Measurements from ENCODE around the gene HS3ST5. TPM values are rescaled to one million over a fixed set of nuclear protein-coding genes. Genes with fewer than 3 reads are reported as not detected.

Gene HS3ST5
- total RNA-seq, 1 donor from 2014 or later = 0.26 TPM

DNA sequence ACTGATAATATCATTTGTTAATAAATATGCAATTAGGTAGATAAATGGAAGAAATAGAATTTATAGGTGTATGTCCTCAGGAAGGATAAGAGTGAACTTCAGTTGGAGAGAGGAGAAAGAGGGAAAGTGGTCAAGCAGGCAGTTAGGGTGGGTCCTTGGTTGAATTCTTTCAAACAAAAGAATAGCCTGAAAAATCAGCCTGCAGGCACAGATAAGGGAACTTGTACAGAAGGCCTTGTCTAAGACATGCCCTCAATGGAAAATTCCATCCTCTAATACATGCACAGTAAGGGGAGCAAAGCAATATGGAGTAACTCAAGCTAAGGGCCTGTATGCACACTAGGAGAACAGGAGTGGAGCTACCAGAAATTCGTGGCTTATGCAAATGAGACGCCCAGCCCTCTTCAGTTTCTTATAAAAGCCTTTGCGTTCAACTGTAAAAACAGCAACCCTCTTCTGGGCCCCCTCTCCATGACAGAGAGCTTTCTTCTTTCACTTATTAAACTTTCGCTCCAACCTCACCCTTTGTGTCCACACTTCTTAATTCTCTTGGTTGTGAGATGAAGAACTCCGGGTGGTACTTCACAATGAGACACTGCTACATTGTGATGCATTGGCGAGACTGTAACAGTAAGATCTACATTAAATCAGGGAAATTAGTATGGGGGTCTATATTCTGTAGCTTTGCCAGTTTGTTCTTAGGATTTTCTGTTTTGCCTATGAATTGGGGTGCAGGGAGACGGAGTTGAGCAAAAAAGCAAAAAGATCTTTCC lies 147.0 kb downstream of the HS3ST5 start:
- no peak for DNase-seq (ENCODE audit: low spot score)

DNA sequence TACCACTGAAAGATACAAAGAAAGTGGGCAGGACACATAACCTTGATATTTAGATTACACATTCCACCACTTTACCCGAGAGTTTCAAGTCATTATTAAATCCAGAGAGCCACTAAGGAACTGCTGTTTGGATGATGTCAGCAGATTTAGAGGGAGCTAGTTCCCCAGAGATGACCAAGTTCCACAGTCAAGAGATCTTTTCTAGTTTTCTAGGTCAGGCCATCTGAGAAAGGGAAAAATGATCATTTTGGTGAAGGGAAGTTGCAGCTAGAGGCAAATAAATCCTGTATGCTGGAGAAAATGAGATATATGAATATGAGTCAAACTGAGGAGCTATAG lies 147.8 kb downstream of the HS3ST5 start:
- no peak for DNase-seq (ENCODE audit: low spot score)

DNA sequence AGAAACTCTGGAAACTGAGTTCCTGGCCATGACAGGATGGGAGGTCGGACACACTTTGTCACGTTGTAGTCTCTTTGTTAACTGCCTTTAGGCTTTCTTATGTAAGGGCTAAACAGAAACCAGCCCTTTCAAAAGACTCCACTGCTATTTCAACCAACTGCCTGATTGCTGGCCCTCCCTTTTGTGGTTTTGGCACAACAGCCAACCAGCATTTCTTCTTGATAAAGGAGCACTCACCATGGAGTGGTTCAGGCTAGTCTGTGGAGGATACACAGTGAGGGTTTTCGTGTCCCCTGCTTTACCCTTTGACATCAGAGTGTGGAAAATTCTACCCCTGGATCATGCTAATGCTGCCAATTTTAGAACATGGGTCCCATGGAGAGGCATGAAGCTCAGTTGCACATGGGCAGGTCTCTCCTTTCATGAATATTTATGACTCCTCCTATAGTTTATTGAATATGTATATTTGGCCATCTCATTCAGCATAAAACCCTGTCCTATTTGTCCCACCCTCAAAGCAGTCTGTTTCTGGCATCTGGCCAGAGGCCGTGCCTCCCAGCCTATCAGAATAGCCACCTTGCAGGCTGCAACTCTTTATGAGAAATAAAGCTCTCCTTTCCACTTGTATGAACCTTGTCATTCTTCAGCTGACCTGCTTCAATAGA lies 148.3 kb downstream of the HS3ST5 start:
- no peak for DNase-seq (ENCODE audit: low spot score)

DNA sequence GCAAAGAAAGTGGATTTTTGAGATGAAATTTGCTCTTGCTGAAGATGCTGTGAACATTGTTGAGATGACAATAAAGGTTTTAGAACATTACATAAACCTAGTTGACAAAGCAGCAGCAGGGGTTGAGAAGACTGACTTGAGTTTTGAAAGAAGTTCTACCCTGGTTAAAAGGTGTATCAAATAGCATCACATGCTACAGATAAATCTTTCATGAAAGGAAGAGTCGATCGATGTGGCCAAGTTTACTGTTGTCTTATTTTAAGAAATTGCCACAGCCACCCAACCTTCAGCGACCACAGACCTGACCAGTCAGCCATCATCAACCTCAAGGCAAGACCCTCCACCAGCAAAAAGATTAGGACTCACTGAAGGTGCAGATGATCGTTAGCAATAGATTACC lies 155.3 kb downstream of the HS3ST5 start:
- no peak for DNase-seq (ENCODE audit: low spot score)

DNA sequence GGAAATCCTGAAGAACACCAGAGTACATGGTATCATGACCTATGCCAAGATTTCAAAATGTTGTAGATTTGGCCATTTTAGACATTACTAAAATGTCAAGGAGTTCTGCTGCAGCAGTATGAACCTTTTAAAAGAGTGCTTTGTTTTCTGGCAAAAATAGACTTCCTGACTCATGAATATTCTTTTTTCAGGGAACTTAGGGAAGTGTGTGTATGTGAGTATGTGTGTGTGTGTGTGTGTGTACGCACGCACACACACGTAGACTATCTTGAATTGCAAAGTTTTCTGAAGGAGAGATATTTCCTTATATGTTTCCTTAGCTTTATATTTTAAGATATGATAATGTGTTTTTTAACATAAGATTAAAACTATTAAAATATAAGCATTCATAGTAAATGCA lies 161.2 kb downstream of the HS3ST5 start:
- no peak for DNase-seq (ENCODE audit: low spot score)

DNA sequence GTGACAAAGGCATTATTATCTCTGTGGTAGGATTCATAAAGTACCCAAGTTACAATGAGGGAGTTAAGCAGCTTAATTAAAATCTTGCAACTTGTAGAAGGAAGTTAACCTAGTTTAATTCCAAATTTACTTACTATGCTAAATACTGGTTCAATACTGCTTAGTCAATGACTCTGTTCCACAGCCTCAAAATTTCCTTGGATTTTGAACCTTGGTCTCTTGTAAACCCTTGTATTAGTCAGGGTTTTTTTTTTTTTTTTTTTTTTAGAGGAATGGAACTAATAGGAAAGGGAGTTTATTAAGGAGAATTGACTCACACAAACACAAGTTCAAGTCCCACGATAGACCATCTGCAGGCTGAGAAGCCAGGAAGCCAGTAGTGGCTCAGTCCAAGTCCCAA lies 163.4 kb downstream of the HS3ST5 start:
- no peak for DNase-seq (ENCODE audit: low spot score)

DNA sequence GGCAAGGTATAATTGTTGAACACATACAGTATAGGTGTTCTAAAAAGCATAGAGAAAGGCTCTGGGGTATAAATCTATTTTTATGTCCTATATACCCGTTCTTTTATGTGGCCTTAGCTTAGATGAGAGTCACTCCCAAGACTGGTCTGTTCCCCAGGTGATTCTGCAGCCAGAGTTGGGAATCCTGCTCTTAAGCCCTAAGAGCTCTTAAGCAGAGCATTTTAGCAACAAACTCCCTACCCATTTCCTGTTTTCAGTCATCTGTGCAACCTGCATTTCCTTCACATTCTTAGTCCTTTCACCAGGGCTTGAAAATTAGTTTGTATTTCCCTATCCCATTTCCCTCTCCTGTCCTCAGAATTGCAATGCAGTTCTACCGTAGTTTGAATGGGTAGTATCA lies 166.1 kb downstream of the HS3ST5 start:
- DNase-seq (ENCODE audit: low spot score) = no peak

DNA sequence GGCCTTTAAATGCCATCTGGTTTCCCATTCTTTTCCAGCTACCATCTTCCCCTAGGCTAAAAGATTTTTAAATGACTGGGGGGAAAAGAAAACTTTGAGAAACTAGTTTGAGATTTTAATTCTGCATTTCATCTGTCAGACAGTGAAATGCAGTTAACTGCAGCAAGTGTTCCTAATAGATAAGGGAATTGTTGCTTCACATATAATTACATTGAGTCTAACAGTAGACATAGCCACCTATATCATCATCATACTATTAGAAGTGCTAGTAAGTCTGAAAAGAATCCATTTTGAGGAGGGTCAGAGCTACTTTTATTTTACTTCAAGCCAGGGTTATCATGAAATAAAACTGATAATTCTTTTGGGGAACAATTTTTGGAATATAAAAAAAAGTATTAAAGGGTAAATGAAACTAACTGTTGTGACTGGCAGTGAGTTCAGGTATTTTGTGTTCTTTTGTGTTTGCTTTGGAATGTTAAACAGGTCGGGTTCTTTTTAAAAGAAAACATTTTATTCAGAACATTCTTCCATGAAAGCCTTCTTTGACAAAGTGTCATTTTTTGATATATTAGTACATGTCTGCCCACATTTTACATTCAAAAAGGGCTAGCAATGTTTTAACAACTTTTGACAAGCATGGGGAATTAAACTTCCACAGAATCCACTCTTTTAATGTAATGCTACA lies 170.1 kb downstream of the HS3ST5 start:
- DNase-seq (ENCODE audit: low spot score) = no peak

DNA sequence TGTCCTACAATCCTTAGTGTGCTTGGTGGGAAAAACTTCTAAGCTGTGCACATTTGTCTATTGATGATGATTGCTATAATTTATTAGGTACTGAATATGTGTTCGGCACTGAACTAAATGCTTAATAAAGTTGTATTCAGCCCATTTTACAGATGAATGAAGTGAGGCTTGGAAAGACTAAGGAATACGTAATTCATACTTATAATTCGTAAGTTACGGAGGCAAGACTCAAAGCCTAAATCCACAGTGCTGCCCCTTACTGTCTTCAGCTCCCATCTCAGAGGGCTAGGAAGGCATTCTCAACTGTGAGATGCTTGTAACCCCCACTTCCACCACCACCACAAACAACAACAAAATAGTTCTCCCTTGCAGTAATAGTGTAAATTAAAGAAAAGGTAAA lies 171.3 kb downstream of the HS3ST5 start:
- no peak for DNase-seq (ENCODE audit: low spot score)

DNA sequence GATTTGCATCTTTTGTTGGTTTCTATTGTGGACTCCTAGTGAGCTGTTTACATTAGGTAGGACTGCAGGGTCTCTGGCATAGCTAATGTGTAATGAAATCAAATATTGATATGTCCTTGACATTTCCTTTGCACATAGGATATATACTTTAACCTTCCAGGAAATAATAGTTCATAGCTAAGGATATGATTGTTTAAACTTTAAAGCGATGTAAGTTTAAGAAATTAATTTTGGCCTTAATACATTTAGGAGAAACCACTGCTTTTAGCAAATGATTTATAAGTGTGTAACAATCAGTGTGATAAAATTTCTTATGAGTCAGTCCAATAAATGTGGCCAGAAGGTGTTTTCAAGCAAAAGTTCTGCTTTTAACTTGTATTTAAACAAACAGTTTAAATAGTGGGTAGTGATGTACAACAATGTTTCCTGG lies 171.8 kb downstream of the HS3ST5 start:
- DNase-seq (ENCODE audit: low spot score) = no peak

DNA sequence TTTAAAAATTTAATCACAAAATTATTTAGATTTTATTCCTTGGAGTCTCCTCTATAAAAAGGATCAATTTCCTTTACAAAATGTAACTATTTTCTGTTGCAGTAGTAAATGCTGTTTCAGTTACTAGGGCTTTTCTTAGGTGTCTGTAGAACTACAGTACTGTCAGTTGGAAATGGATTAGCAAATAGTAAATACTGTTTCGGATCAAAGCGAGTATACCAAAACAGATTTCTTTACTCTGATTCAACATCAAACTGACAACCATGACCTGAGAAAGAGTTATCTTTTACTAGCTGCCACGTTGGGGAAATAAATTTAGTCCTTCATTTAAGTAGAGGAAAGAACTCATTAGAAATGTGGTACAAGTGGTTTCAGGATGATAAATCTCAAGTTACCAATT lies 172.5 kb downstream of the HS3ST5 start:
- no peak for DNase-seq (ENCODE audit: low spot score)

DNA sequence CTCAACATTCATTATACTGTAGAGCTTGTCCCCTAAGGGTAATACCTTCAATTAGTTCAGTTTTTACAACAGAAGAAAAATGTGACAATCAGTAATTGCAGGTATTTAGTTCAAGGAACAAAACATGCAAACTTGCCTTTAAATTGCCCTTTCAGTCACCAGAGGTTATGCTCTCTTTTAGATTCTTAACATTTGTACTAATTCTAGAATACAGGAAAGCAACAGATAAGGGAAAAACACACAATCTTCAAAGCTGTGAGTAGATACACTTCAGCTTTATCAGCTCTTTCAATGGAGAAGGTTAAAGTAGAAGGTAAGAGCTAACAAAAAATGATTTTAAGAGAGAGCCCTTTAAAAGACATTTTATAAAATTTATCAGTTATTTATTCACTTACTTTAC lies 173.1 kb downstream of the HS3ST5 start:
- DNase-seq (ENCODE audit: low spot score) = no peak

DNA sequence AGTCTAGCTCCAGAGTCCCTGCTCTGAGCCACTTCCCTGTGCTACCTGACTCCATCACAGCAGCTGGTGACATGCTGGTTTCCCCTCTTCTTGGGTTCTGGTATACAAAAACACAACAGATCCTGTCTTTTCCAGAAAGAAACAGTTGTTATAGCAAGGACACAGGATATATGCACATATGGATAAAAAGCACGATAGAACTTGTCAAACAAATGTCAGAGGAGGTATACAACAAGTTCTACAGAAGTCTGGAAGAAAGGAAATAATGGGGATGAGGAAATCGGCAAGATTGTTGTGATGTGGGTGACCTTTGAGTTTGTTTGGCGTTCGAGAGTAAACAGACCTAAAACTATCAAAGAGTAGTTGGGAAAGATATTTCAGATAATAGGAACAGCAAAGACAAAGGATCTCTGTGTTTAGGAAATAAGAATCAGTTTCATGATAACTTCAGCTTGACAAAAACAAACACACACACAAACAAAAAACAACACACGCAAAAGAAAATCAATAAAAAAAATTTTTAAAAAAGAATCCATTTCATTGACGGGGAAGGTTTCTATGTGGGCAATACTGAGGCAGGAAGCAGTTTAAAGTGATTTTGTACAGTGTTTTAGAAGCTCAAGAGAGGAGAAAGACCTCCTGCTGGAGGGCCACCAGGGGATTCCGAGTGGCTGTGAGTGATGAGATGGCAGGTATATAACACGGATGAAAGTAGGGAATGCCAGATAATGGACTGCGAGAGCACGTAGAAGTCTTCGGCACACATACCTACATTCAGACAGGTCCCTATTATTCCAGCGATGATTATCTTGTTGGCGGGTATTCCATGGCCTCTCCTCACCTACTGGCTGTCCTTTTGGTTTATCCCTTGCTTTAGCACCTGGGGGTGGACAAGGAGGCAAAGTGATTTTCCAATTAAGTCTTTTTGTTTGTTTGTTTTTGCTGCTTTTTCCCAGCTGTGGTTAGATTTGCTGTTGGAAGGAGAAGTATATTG lies 174.9 kb downstream of the HS3ST5 start:
- DNase-seq (ENCODE audit: low spot score) = no peak

DNA sequence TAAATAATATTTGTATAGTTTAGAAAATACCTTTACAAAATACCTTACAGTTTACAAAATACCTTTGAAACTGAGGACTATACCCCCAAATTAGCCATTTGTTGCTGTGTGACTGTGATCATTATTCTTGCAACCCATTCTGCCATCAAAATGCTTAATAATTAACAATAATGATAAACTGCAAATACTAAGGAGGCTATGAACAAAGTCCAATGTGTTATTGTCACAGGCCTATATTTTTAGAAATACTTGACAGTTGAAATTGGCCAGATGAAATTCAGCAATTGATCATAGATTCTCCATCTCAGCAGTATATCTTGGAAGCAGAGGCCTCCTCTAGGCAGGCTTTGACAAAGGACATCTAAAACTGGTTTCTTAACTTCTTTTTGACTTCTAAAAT lies 178.6 kb downstream of the HS3ST5 start:
- no peak for DNase-seq (ENCODE audit: low spot score)

DNA sequence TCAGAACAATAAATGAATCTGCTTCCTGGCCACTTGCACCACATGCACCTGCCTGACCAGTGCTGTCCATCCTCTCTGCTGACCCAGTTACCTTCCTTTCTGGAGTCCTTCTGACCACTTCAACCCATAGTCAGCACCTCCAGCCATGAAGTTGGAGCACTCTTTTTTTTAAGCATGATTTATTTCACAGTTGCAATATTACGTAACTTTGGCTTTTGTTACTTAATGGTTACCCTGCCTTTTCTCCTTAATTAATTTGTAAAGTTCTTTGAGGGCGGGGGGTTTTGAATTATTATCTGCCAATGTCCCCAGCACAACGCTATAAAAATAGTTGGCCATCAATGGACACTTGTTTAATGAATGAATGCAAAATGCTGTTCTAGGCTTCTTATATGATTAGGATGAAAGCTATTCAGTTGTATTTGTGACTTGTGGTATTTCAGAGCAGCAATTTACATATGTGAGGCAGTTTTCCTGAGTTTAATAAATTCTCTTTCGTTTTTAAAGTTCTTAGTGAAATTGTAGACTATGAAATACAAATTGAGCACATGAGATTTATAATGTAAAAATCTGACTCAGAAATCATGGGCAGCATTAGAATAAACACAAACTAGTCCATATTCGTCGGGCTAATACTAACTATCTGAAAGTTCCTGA lies 180.0 kb downstream of the HS3ST5 start:
- no peak for DNase-seq (ENCODE audit: low spot score)

DNA sequence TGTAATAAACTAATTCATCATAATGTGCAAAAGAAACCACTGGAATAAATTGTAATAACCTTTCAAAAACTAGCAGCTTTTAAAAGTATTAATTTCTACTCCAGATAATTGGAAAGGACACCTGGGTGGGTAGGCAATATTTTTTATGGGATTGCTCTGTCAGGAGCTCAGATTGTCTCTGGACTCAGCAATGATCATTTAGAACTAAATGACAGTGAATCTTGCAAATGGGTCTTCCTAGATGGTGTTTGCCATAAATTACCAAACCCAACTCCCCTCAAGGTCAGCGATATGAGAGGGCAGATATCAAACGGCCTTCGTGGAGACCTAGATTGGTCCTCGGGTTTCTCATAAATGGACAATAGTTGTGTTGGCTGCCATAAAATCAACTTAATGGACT lies 181.9 kb downstream of the HS3ST5 start:
- DNase-seq (ENCODE audit: low spot score) = no peak

DNA sequence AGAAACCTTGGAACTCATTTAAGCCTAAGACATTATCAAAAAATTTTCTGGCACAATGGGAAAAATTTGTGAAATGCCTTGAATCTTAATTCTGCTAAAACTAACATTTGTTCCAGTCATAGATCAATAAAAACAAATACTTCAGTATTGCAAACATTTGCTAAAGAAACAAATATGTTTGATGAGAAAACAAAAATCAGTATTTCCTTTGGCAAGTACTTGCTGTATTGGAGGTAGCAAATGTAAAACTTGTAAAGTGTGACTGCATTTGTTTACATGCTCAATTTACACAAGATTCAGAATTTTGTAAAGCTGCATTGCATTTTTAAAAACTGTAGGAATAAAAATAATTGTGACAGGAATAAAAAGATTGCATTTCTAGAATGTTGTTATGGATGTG lies 183.1 kb downstream of the HS3ST5 start:
- DNase-seq (ENCODE audit: low spot score) = no peak

DNA sequence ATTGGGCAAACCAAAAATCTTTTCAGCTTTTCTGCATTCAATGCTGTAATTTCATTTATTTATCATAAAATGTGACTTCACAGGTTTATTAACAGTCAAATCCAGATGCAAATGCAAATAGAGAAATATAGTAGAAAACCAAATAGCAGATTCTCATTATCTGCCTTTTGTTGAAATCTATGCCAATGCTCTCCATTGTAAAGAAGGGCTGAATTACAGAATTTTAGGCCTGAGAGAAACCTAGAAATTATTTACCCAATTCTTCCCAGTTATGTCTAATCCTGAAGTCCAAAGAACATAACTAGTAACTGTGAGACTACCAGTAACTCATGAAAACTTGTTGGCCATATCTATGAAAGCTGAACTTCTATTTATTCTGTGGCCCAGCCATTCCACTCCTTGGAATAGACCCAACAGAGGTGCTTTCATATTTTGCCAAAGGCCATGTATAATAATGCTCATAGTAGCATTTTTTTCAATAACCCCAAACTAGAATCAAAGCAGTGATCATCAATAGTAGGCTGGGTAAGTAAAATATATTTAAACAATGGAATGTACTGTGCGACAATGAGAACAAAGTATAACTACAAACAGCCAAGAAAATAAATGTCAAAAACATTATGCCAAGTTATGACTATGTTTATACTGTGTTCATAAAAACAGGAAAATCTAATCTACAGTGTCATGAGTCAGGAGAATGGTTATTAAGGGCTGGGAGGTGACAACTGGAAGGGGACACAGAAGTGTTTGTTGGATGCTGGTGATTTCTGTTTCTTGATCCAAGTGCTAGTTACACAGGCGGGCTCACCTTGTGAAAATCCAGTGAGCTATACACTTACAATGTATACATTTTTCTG lies 183.8 kb downstream of the HS3ST5 start:
- DNase-seq (ENCODE audit: low spot score) = no peak

DNA sequence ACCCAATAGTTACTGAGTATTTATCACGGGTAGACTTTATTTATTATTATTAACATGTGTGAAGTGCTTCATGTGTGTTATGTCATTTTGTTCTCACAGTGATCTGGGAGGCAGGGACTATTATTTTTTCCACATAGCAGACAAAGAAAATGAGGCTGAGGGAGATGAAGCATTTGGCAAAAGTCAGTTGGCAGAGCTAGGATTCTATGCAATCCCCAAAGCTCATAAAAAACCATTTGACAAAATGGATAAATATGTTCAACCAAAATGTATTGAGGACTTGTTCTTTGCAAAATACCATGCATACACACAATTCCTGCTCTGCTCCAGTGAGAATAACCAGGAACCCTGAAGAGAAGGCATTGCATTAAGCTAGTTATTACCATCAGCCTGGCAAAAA lies 184.4 kb downstream of the HS3ST5 start:
- no peak for DNase-seq (ENCODE audit: low spot score)

DNA sequence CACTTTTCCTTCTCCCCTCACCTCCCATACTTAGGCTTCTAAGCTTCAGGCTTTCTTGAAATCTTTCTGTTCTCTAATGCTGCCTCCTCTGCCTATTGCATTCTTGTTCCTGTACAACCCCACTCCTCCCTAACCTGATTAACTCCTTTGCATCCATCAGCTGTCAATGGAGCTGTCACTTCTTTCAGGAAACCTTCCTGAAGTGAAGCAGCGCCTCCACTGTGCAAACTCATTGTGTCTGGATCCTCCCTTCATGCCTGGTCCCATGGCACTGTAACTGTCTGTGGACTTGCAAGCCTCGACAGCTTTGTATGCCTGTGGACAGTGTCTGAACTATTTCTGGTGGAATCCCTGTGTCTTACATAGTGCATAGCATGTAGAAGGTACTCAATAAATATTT lies 185.0 kb downstream of the HS3ST5 start:
- no peak for DNase-seq (ENCODE audit: low spot score)

Data from mucosa of gallbladder (tissue), 1 donor.